Activated T-cell treated with anti-CD3 and anti-CD28 coated beads, Interleukin-2, amount 50 U/mL, for 4 hours (primary cell): ENCODE data around the gene BTBD9. TPM values are rescaled to one million over a fixed set of nuclear protein-coding genes. Genes with fewer than 3 reads are reported as not detected.

Experiments used
- ATAC-seq, 2 donors: fragments of 200-7000 bp; cut with Tn5 transposase; one replicate each; pipeline ENCODE4 v1.10.0; 2021
- DNase-seq: peaks from one replicate; pipeline ENCODE4 v3.0.0-alpha.2; 2020
- H3K27me3 Mint-ChIP-seq: one replicate; pipeline ENCODE4 v1.8.0; 2021; ENCODE audit warnings: low read depth, mixed read lengths
- H3K36me3 Mint-ChIP-seq: one replicate; pipeline ENCODE4 v1.8.0; 2022; ENCODE audit warnings: mixed read lengths; ENCODE audit not compliant: insufficient read depth
- H3K4me1 Mint-ChIP-seq: one replicate; pipeline ENCODE4 v1.8.0; 2021; ENCODE audit warnings: low read depth, mixed read lengths
- H3K4me3 Mint-ChIP-seq: one replicate; pipeline ENCODE4 v1.8.0; 2021; ENCODE audit warnings: mild to moderate bottlenecking, moderate library complexity, mixed read lengths
- H3K9me3 Mint-ChIP-seq: one replicate; pipeline ENCODE4 v1.8.0; 2021; ENCODE audit warnings: mixed read lengths
- total RNA-seq, 3 donors: library from RNA; stranded (reverse); gene quantifications; one replicate each; pipeline ENCODE4 v1.2.1, GENCODE V29; 2021

Gene BTBD9
- total RNA-seq, 3 donors from 2014 or later = 13.1 to 22.9 (median 15.5) TPM

GRCh38 chr6:38542031-38542430 is 97.7 kb downstream of the BTBD9 start:
- peaks cover 4% of the 10 kb centered on the region for H3K36me3 Mint-ChIP-seq
- H3K4me1 Mint-ChIP-seq = peaks cover 2% of the 10 kb centered on the region
- ATAC-seq = no peak
- H3K4me3 Mint-ChIP-seq = no peak overlapping the region
- no peaks in the 10 kb centered on the region for H3K27me3 Mint-ChIP-seq
- DNase-seq = no peak
- no peaks in the 10 kb centered on the region for H3K9me3 Mint-ChIP-seq

- Mint-ChIP-seq H3K4me3 (no peak overlapping the region), H3K36me3 (peaks cover 28% of the 10 kb centered on the region), H3K4me1 (peaks cover 26% of the 10 kb centered on the region), H3K9me3 (peaks cover 7% of the 10 kb centered on the region), H3K27me3 (no peaks in the 10 kb centered on the region)
- DNase-seq (no peak), ATAC-seq (no peak)
These were observed 106.7 kb downstream of the BTBD9 start for GRCh38 chr6:38533064-38533463.

GRCh38 chr6:38531134-38531533 is 108.6 kb downstream of the BTBD9 start:
- Mint-ChIP-seq H3K27me3 (no peaks in the 10 kb centered on the region), H3K4me1 (peaks cover 25% of the 10 kb centered on the region), H3K9me3 (peaks cover 11% of the 10 kb centered on the region), H3K4me3 (no peak overlapping the region), H3K36me3 (peaks cover 43% of the 10 kb centered on the region)
- DNase-seq (no peak), ATAC-seq (no peak)

GRCh38 chr6:38528196-38528965 is 111.3 kb downstream of the BTBD9 start:
- no peak overlapping the region for H3K4me3 Mint-ChIP-seq
- no peaks in the 10 kb centered on the region for H3K27me3 Mint-ChIP-seq
- H3K4me1 Mint-ChIP-seq = peaks cover 11% of the 10 kb centered on the region
- peaks cover 50% of the 10 kb centered on the region for H3K36me3 Mint-ChIP-seq
- no peak for ATAC-seq
- DNase-seq = no peak
- peaks cover 11% of the 10 kb centered on the region for H3K9me3 Mint-ChIP-seq

GRCh38 chr6:38527371-38527770 is 112.4 kb downstream of the BTBD9 start:
- Mint-ChIP-seq H3K27me3 (no peaks in the 10 kb centered on the region), H3K4me1 (peaks cover 11% of the 10 kb centered on the region), H3K9me3 (peaks cover 11% of the 10 kb centered on the region), H3K36me3 (peaks cover 48% of the 10 kb centered on the region), H3K4me3 (no peak overlapping the region)
- DNase-seq (no peak), ATAC-seq (no peak)

- Mint-ChIP-seq H3K36me3 (peaks cover 43% of the 10 kb centered on the region), H3K27me3 (no peaks in the 10 kb centered on the region), H3K4me3 (no peak overlapping the region), H3K9me3 (peaks cover 10% of the 10 kb centered on the region), H3K4me1 (peaks cover 9% of the 10 kb centered on the region)
- no peak for ATAC-seq
- no peak for DNase-seq
These were observed 113.8 kb downstream of the BTBD9 start for GRCh38 chr6:38525888-38526287.

GRCh38 chr6:38524436-38525145 is 115.1 kb downstream of the BTBD9 start:
- no peak overlapping the region for H3K4me3 Mint-ChIP-seq
- DNase-seq (no peak), ATAC-seq (no peak)
- no peaks in the 10 kb centered on the region for H3K27me3 Mint-ChIP-seq
- H3K9me3 Mint-ChIP-seq = peaks cover 4% of the 10 kb centered on the region
- peaks cover 8% of the 10 kb centered on the region for H3K4me1 Mint-ChIP-seq
- H3K36me3 Mint-ChIP-seq = peaks cover 36% of the 10 kb centered on the region

GRCh38 chr6:38522322-38522721 is 117.4 kb downstream of the BTBD9 start:
- no peak overlapping the region for H3K4me3 Mint-ChIP-seq
- no peak for DNase-seq
- peaks cover under 1% of the 10 kb centered on the region for H3K9me3 Mint-ChIP-seq
- no peaks in the 10 kb centered on the region for H3K27me3 Mint-ChIP-seq
- H3K36me3 Mint-ChIP-seq = peaks cover 20% of the 10 kb centered on the region
- H3K4me1 Mint-ChIP-seq = peaks cover 15% of the 10 kb centered on the region
- no peak for ATAC-seq

- no peak for ATAC-seq
- Mint-ChIP-seq H3K4me3 (no peak overlapping the region), H3K36me3 (peaks cover 3% of the 10 kb centered on the region), H3K27me3 (no peaks in the 10 kb centered on the region), H3K4me1 (peaks cover 12% of the 10 kb centered on the region), H3K9me3 (no peaks in the 10 kb centered on the region)
- DNase-seq = no peak
These were observed 121.0 kb downstream of the BTBD9 start for GRCh38 chr6:38518511-38519304.

GRCh38 chr6:38517005-38517404 is 122.7 kb downstream of the BTBD9 start:
- no peaks in the 10 kb centered on the region for H3K36me3 Mint-ChIP-seq
- ATAC-seq = no peak
- H3K4me1 Mint-ChIP-seq = peaks cover 12% of the 10 kb centered on the region
- H3K4me3 Mint-ChIP-seq = no peak overlapping the region
- no peak for DNase-seq
- H3K27me3 Mint-ChIP-seq = no peaks in the 10 kb centered on the region
- no peaks in the 10 kb centered on the region for H3K9me3 Mint-ChIP-seq

GRCh38 chr6:38514399-38514798 is 125.3 kb downstream of the BTBD9 start:
- peaks cover 10% of the 10 kb centered on the region for H3K4me1 Mint-ChIP-seq
- no peak overlapping the region for H3K4me3 Mint-ChIP-seq
- H3K9me3 Mint-ChIP-seq = no peaks in the 10 kb centered on the region

GRCh38 chr6:38512211-38512610 is 127.5 kb downstream of the BTBD9 start:
- DNase-seq = no peak
- Mint-ChIP-seq H3K4me3 (no peak overlapping the region), H3K4me1 (peaks cover 5% of the 10 kb centered on the region), H3K36me3 (no peaks in the 10 kb centered on the region), H3K27me3 (no peaks in the 10 kb centered on the region), H3K9me3 (no peaks in the 10 kb centered on the region)
- ATAC-seq = no peak

More at GRCh38 chr6:38514399-38514798, 125.3 kb downstream of the BTBD9 start:
- Mint-ChIP-seq H3K27me3 (no peaks in the 10 kb centered on the region), H3K36me3 (no peaks in the 10 kb centered on the region)
- ATAC-seq (no peak), DNase-seq (no peak)

GRCh38 chr6:38510205-38510604 is 129.5 kb downstream of the BTBD9 start:
- ATAC-seq (no peak), DNase-seq (no peak)
- Mint-ChIP-seq H3K36me3 (no peaks in the 10 kb centered on the region), H3K4me3 (no peak overlapping the region), H3K9me3 (no peaks in the 10 kb centered on the region), H3K4me1 (no peaks in the 10 kb centered on the region), H3K27me3 (no peaks in the 10 kb centered on the region)

GRCh38 chr6:38509713-38510112 is 130.0 kb downstream of the BTBD9 start:
- Mint-ChIP-seq H3K27me3 (no peaks in the 10 kb centered on the region), H3K36me3 (no peaks in the 10 kb centered on the region), H3K4me1 (no peaks in the 10 kb centered on the region), H3K9me3 (no peaks in the 10 kb centered on the region), H3K4me3 (no peak overlapping the region)
- no peak for ATAC-seq
- no peak for DNase-seq
